ENCODE results near the gene LY6G5C. TPM values are rescaled to one million over a fixed set of nuclear protein-coding genes. Genes with fewer than 3 reads are reported as not detected.

LY6G5C gene
- total RNA-seq, 1 experiment from 2014 or later, result 1.7 TPM

DNA sequence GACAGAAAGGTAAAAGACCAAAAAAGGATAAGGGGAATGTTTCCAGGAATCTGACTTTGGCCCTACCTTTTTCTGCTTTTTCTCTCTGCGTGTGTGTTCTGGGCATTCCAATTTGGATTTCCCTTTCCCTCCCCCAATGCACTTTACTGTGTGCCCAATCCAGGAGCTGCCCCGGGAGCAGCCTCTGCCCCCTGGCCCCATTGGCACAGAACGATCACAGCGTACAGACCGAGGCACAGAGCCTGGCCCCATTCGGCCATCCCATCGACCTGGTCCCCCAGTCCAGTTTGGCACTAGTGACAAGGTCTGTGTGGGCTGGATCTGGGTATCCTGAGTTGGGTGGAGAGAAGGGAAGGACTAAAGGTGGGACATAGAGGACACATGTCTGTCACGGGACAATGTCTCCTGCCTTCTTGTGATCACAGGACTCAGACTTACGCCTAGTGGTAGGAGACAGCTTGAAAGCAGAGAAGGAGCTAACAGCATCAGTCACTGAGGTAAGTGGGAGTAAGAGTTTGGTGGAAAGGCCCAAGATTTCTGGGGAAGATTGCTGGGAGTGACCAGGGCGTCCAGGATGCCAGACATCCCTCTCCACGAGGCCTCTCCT lies 45.8 kb downstream of the LY6G5C start (continued):
- TF ChIP-seq EGR1 (IDR thresholded peaks at IDR 0.05; ENCODE audit: low read depth) (no peak), SIN3A (IDR thresholded peaks at IDR 0.05; ENCODE audit: low read depth) (no peak), POLR2AphosphoS5 (IDR thresholded peaks at IDR 0.05; ENCODE audit: low read depth, low read length) (no peak), JUND (IDR thresholded peaks at IDR 0.05) (no peak), CEBPB (IDR thresholded peaks at IDR 0.05; ENCODE audit: low read depth) (no peak), POLR2A (IDR thresholded peaks at IDR 0.05; ENCODE audit: borderline replicate concordance, extremely low read depth, insufficient read depth, insufficient read length) (no peak), ELF1 (IDR thresholded peaks at IDR 0.05; ENCODE audit: borderline replicate concordance, low read depth) (no peak), EZH2phosphoT487 (IDR thresholded peaks at IDR 0.05; ENCODE audit: borderline replicate concordance) (no peak), FOSL1 (IDR thresholded peaks at IDR 0.05; ENCODE audit: low read depth) (no peak)
- TF ChIP-seq, protein P1, sequence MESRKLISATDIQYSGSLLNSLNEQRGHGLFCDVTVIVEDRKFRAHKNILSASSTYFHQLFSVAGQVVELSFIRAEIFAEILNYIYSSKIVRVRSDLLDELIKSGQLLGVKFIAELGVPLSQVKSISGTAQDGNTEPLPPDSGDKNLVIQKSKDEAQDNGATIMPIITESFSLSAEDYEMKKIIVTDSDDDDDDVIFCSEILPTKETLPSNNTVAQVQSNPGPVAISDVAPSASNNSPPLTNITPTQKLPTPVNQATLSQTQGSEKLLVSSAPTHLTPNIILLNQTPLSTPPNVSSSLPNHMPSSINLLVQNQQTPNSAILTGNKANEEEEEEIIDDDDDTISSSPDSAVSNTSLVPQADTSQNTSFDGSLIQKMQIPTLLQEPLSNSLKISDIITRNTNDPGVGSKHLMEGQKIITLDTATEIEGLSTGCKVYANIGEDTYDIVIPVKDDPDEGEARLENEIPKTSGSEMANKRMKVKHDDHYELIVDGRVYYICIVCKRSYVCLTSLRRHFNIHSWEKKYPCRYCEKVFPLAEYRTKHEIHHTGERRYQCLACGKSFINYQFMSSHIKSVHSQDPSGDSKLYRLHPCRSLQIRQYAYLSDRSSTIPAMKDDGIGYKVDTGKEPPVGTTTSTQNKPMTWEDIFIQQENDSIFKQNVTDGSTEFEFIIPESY (IDR thresholded peaks at IDR 0.05; ENCODE audit: extremely low read depth, insufficient replicate concordance, low read length), result no peak
- TF ChIP-seq, protein P2, sequence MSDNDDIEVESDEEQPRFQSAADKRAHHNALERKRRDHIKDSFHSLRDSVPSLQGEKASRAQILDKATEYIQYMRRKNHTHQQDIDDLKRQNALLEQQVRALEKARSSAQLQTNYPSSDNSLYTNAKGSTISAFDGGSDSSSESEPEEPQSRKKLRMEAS (IDR thresholded peaks at IDR 0.05), result no peak

DNA sequence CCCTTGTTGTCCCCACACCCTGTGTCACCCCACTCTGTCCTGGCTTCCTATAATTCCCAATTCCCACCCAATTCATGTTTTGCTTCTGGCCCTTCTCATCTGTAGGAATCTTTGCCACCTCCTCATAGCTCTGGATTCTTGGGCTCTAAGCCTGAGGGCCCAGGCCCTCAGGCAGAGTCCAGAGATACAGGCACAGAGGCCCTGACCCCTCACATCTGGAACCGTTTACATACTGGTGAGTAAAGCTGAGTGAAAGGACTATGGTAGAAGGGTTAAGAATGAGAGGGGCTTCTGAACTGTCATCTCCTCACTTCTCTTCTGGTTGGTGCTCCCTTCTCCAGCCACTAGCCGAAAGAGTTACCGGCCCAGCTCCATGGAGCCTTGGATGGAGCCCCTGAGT lies 46.7 kb downstream of the LY6G5C start:
- POLR2A ChIA-PET, result no interaction called here
- no peak overlapping the region for H3K27ac ChIP-seq (ENCODE audit: low read depth, low read length)

More for the DNA sequence above, 46.7 kb downstream of the LY6G5C start:
- H3K4me3 ChIP-seq (replicated peaks in 1 of 2; ENCODE audit: low read depth in 1 of 2, low read length in 2 of 2), result no peak overlapping the region
- no peaks in the 10 kb centered on the region for H4K20me1 ChIP-seq (ENCODE audit: insufficient read depth)
- H3K9me3 ChIP-seq (ENCODE audit: control insufficient read depth in 1 of 2, insufficient read depth in 1 of 2, low read depth in 1 of 2, low read length in 2 of 2), result no peaks in the 10 kb centered on the region
- H3K36me3 ChIP-seq (ENCODE audit: control insufficient read depth in 1 of 2, insufficient read depth in 2 of 2, low read length in 2 of 2), result peaks cover 45 to 79% of the 10 kb centered on the region in 2 experiments
- H3K9ac ChIP-seq (ENCODE audit: low read length), result no peak overlapping the region
- ATAC-seq (no peak), DNase-seq (ENCODE audit: low read depth, low spot score) (no peak)
- BruUV-seq (replicated peaks), result no TSS peak
- TF ChIP-seq CBX3 (IDR thresholded peaks at IDR 0.05; ENCODE audit: low read depth) (no peak), ZFX (IDR thresholded peaks at IDR 0.05) (no peak), POLR2A (IDR thresholded peaks at IDR 0.05; ENCODE audit: borderline replicate concordance, extremely low read depth, insufficient read depth, insufficient read length) (no peak), ZNF274 (IDR thresholded peaks at IDR 0.05; ENCODE audit: low read depth, low read length) (no peak), SP1 (IDR thresholded peaks at IDR 0.05; ENCODE audit: low read depth) (no peak)
- no peaks in the 10 kb centered on the region for H3K4me1 ChIP-seq (ENCODE audit: control insufficient read depth in 1 of 2, insufficient read depth in 2 of 2, low read length in 2 of 2)
- peaks cover 46% of the 10 kb centered on the region; the same call in 1 of the 2 replicates for H3K79me2 ChIP-seq (ENCODE audit: insufficient read depth, low read length)
- no peaks in the 10 kb centered on the region for H3K27me3 ChIP-seq (ENCODE audit: insufficient read depth, low read length)
- no peaks in the 10 kb centered on the region for H3K9me2 ChIP-seq (ENCODE audit: insufficient read depth)
- intact Hi-C loops (cut with micrococcal nuclease), result no loop called here
- ChIA-PET CTCF (no interaction called here), RAD21 (ENCODE audit: low non-redundant PET in 1 of 2, low total read pairs in 2 of 2, uncharacterized antibody in 2 of 2, unreplicated experiment in 2 of 2) (no interaction called here)
- no peak overlapping the region for H2AFZ ChIP-seq (ENCODE audit: low read depth, low read length, poor library complexity, severe bottlenecking)
- H3K4me2 ChIP-seq (ENCODE audit: low read length), result no peak overlapping the region
